Stimulated activated CD4-positive, alpha-beta T cell treated with anti-CD3 and anti-CD28 coated beads, Interleukin-1b, Interleukin-23, amount 100 ng/mL, for 48 hours (primary cell): Measurements from ENCODE around the gene PCDH1.
"Not testable (repeated sequence)": the region's sequence is repeated elsewhere in the genome, so short reads cannot be mapped to it uniquely, and the experiment has no call there.

Experiments
- DNase-seq: peaks from one replicate; pipeline ENCODE4 v3.0.0-alpha.2; 2020

The PCDH1 gene

GRCh38 chr5:141826674-141827073 lies 51.5 kb downstream of the PCDH1 start:
- no peak for DNase-seq

- DNase-seq, result no peak
Measured at GRCh38 chr5:141825791-141826560, 52.2 kb downstream of the PCDH1 start.

GRCh38 chr5:141825241-141825671 lies 53.0 kb downstream of the PCDH1 start:
- DNase-seq, result no peak

GRCh38 chr5:141824717-141825116 lies 53.5 kb downstream of the PCDH1 start:
- DNase-seq, result no peak

GRCh38 chr5:141823056-141823455 lies 55.2 kb downstream of the PCDH1 start:
- DNase-seq, result no peak

- no peak for DNase-seq
Measured at GRCh38 chr5:141822144-141822543, 56.1 kb downstream of the PCDH1 start.

GRCh38 chr5:141821430-141821925 lies 56.7 kb downstream of the PCDH1 start:
- no peak for DNase-seq

GRCh38 chr5:141820686-141821085 lies 57.5 kb downstream of the PCDH1 start:
- not testable (repeated sequence) for DNase-seq

GRCh38 chr5:141817631-141818030 lies 60.6 kb downstream of the PCDH1 start:
- DNase-seq, result no peak

- DNase-seq, result no peak
Measured at GRCh38 chr5:141816598-141817399, 61.4 kb downstream of the PCDH1 start.

GRCh38 chr5:141815796-141816180 lies 62.4 kb downstream of the PCDH1 start:
- DNase-seq, result no peak

GRCh38 chr5:141815051-141815795 lies 63.0 kb downstream of the PCDH1 start:
- DNase-seq, result no peak

GRCh38 chr5:141814064-141814964 lies 63.9 kb downstream of the PCDH1 start:
- DNase-seq, result peak; percentile 46

GRCh38 chr5:141812512-141812911 lies 65.7 kb downstream of the PCDH1 start:
- no peak for DNase-seq

GRCh38 chr5:141811287-141812155 lies 66.7 kb downstream of the PCDH1 start:
- DNase-seq, result peak; percentile 31

- no peak for DNase-seq
Measured at GRCh38 chr5:141810702-141811101, 67.5 kb downstream of the PCDH1 start.

GRCh38 chr5:141809380-141810096 lies 68.7 kb downstream of the PCDH1 start:
- DNase-seq, result no peak

GRCh38 chr5:141808857-141809256 lies 69.4 kb downstream of the PCDH1 start:
- DNase-seq, result no peak

- no peak for DNase-seq
Measured at GRCh38 chr5:141807732-141808131, 70.5 kb downstream of the PCDH1 start.

- no peak for DNase-seq
Measured at GRCh38 chr5:141807329-141807728, 70.9 kb downstream of the PCDH1 start.
